Muscle of back (tissue), 11 donors: ENCODE results near the gene RCAN2. TPM values are rescaled to one million over a fixed set of nuclear protein-coding genes. Genes with fewer than 3 reads are reported as not detected.

ENCODE experiments used
- DNase-seq, 3 donors: peaks; one replicate each; pipeline versions ENCODE4 v3.0.0 to v3.0.0-alpha.2; 2013
- polyA plus RNA-seq, 10 donors: library from polyadenylated mRNA; unstranded; fragments of 120-200 nt; gene quantifications; one replicate each; pipeline ENCODE4 v1.2.1, GENCODE V29; 2013; ENCODE audit not compliant: insufficient read length in 10 of 10

RCAN2 gene
- polyA plus RNA-seq, 10 donors = 3.6 to 7.2 (median 4.7) TPM

DNA sequence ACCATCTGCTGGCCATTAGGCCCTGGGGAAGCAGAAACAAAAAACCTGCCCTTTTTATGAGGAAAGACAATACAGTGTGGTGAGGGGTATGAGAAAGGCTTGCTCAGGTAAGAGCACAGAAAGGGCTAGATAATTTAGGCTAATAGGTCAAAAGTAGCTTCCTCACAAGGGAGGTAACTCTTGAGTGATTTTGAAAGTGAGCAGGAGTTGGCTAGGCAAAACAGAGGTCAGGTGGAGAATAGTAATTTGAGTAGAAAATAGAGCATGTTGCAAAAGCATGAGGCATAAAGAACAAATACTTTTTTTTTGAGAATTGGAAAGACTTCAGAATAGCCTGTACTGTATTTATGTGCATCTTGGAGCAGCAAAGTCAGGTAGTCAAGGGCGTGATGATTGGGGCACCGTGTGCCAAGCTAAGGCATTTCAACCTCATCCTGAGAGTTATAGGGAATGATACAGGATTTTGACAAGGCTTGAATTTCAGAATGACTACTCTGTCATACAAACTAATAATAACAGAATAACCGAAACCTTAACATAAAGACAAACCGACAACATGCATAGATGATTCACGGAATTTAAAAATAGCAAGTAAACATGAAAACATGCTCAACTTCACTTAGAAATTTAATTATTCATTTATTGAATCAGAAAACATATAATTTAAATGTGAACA, 197.5 kb downstream of the RCAN2 start:
- no peak for DNase-seq

DNA sequence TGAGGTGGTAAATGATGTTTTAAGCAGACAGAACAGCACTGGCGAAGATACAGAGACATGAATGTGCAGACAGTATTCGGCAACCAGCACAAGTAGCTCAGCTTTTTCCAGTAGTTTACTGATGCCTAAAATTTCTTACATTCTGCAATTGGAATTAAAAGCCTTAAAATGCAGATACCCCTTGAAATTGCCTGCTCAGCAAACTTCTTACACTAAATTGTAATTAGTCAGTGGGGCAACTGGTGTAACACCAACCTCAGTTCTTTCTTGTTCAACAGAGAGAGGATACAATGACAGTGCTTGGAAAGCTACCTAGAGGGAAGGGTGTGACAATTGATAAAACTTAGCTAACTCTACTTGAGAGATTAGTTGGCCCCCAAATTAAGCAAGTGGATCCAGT, 199.4 kb downstream of the RCAN2 start:
- DNase-seq = no peak

GRCh38 chr6:46291275-46291633, 200.0 kb downstream of the RCAN2 start:
- no peak for DNase-seq

DNA sequence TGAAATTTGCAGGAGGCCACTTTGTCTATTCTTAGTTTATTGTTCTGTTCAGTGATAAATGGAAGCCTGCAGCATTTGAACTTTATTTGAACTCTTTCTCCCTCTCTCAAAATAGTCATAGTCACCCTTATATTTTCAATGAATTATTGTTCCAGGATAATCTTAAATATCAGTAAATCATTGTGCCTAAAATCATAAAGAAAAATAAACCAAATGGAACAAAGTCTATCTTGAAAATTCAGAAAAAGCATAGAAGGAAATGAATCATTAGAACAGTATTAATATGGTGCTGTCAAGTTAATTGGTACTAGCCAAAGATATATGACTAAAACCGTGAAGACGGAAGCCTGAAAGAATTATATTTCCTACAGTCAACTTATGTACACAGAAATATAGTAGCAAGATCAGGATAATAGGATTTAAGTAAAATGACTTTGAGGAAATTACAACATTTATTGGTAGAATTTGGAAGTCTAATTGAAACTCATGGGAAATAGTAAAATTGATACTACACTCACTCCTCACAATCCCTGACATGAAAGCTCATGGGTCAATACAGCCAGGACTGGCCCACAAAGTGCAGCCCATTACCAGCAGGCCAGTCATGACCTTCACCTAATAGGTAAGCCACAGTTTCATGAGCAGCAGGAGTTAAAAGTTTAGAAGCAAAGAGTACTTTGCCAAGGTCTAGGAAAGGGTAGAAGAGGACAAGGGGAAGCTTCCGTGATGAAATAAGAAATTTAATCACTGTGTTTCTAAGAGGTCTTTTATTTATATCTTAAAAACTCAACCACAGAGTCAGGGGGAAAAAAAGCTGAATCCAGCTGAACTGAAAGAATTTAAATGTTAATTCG, 200.6 kb downstream of the RCAN2 start:
- no peak for DNase-seq

GRCh38 chr6:46289898-46290297, 201.4 kb downstream of the RCAN2 start:
- no peak for DNase-seq

GRCh38 chr6:46288835-46289234, 202.4 kb downstream of the RCAN2 start:
- DNase-seq = no peak

- no peak for DNase-seq
These were observed 203.6 kb downstream of the RCAN2 start for GRCh38 chr6:46287681-46288080.

DNA sequence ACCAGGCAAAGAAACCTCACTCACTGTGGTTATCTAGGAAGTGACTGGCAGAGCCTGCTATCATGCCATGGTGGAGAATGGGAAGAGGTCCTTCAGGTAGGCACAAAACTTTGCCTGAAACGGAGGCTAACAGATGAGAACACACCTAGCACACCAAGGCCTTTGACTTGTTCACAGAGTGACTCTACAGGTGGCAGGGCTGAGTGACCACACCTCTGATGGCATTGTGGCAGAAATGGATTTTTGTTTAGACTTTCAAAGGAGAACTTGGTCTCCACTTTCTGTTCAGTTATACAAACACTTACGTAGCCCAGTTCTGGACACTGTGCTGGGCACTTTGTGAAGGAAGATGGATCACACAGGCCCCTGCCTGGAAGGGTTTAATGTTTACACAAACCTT, 204.2 kb downstream of the RCAN2 start:
- DNase-seq = no peak

GRCh38 chr6:46284475-46284874, 206.8 kb downstream of the RCAN2 start:
- no peak for DNase-seq

DNA sequence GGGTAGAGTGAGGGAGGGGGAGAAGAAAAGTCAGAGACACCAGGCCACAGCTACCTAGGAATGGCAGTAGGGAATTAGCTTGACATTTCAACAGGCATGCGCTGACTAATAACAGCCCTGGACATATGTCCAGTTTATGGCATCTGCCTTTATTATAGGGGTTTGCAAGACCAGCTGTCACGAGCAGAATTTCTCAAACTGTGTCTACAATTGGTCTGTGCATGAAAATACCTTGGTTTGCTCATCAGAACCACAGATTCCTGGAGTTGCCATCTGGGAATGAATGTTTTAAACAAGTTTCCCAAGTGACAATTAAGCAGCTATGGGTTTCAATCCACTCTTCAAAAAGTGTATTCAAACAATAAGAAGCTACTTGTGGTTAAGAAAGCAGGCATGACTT, 210.1 kb downstream of the RCAN2 start:
- no peak for DNase-seq

- no peak for DNase-seq
These were observed 211.4 kb downstream of the RCAN2 start for GRCh38 chr6:46279874-46280273.

- peak in 1 of 3 donors; percentile 7 for DNase-seq
These were observed 214.6 kb downstream of the RCAN2 start for GRCh38 chr6:46276576-46277142.

GRCh38 chr6:46274502-46274901, 216.7 kb downstream of the RCAN2 start:
- no peak for DNase-seq

GRCh38 chr6:46273911-46274310, 217.3 kb downstream of the RCAN2 start:
- DNase-seq = no peak

GRCh38 chr6:46271728-46272127, 219.5 kb downstream of the RCAN2 start:
- DNase-seq = no peak

GRCh38 chr6:46271107-46271506, 220.1 kb downstream of the RCAN2 start:
- no peak for DNase-seq

DNA sequence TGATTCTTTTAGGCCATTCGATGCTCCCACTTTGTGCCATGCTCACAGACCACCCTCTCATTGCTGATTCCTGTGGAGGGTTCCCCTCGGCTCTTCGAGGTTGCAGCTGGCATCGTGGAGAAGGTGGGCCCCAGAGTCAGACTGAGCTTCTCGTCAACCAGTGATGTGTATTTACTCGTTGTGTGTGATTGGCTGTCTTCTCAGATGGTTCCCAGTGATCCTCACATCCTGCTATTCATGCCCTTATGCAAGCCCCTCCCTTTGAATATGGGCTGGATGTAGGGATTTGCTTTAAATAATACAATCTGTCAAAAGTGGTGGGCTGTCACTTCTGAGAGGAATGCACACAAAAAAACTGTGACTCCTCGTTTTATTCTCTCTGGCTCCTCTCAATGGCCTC, 220.9 kb downstream of the RCAN2 start:
- no peak for DNase-seq

DNA sequence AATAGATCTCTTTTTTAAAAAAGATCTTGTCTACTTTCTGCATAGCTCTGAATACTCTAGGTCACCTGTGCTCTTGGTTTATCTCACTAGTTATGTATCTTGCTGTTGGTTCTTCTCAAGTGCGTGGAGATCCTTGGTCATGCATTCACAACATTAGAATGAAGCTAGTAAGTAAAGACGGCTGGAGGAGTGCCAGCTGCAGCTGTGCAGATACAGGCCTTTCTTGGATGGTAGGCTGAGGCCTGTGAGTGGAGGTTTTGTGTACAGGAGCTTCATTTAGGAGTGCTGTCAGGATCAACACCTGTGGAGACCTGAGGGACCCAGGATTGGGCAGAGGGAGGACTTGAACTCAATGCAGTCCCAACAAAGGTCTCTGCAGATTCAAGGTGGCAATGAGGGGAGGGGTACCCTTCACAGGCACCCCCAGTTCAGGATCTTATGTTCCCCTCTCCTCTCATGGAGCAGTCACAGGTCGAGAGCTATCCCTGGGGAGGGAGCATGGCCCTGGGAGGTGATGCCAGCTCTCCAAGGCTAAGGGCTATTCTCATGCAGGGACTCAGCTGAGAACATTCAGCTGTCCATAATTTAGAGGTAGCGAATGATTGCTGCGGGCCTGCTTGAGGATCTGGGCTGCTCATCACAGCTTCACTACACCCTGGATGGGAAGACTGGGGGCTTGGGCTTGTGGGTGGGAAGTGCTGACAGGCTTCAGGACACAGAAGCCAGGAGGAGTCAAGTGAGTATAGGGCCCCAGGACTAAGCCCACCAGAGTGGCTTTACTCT, 221.6 kb downstream of the RCAN2 start:
- DNase-seq = peak; percentile 38 to 78 (median 60)

DNA sequence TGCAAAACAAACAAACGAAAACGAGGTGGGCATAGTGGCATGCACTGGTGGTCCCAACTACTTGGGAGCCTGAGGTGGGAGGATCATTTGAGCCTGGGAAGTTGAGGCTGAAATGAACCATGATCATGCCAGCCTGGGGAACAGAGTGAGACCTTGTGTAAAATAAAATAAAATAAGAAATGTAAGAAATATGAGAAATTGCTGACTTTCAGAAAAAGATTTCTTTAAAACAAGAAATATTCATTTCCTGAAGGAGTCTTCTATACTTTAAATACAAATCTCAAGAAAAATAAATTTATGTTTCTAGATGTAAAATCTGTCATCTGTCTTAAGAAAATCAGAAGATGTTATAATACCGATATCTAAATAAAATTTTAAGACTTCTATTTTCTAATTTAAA, 223.7 kb downstream of the RCAN2 start:
- DNase-seq = no peak

DNA sequence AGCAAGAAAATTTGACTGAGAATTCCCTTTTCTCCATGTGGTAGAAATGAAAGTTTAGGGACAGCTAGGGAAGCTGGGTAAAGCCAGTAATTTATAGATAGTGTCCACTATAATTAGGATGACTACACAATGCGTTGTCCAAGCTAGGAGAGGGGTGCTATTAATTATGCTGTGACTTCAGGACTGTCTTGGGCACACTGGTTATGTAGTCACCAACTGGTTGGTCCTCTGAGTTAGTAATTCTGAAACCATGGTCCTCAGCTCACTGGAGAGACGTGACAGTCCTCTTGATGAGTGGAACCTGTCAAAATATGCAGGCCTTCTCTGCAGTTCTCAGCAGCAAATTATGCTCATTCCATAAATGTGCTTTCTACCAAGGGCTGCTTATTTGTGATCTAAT, 225.9 kb downstream of the RCAN2 start:
- no peak for DNase-seq

DNA sequence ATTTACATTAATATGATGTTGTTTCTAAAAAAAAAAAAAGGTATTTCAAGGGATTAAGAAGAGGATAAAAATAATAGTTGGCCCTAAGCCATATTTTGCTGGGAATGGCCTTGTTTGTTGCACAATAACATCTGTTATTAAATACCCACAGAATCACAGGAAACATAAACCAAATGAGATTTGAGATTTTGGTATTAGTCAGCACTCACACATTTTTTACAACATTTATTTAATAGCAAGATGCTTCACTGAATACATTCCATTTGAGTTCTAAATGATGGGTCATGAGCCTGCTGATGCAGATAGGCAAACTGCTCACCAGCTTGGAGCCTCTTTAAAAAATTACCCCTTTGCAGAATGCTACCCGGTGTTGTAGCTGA, 227.6 kb downstream of the RCAN2 start:
- DNase-seq = peak in 2 of 3 donors; percentile 57 to 69
